Karpas-422 (cell line): ENCODE results near the gene NFXL1. TPM values are rescaled to one million over a fixed set of nuclear protein-coding genes. Genes with fewer than 3 reads are reported as not detected.

Experiments used
- DNase-seq: peaks from one replicate; pipeline ENCODE4 v3.0.0-alpha.2; 2015
- H2AFZ ChIP-seq: fragments of 200-600 bp; sonication (generic); 2 replicates; pipeline ENCODE4 v1.6.1; 2014; ENCODE audit warnings: antibody characterized with exemption, low read length, mixed read lengths
- H3K27ac ChIP-seq: fragments of 200-600 bp; sonication (generic); 2 replicates; pipeline ENCODE4 v1.5.1; 2014; ENCODE audit warnings: mild to moderate bottlenecking, low read length, moderate library complexity
- H3K27me3 ChIP-seq: fragments of 200-600 bp; sonication (generic); 2 replicates; pipeline ENCODE4 v1.6.1; 2014; ENCODE audit warnings: low read length, mixed read lengths
- H3K36me3 ChIP-seq: fragments of 200-600 bp; sonication (generic); 2 replicates; pipeline ENCODE4 v1.6.1; 2014; ENCODE audit warnings: low read length, mixed read lengths; ENCODE audit not compliant: insufficient read depth
- H3K4me1 ChIP-seq: fragments of 200-600 bp; sonication (generic); 2 replicates; pipeline ENCODE4 v1.6.1; 2014; ENCODE audit warnings: mild to moderate bottlenecking, low read length, mixed read lengths
- H3K4me2 ChIP-seq: fragments of 200-600 bp; sonication (generic); 2 replicates; pipeline ENCODE4 v1.6.1; 2014; ENCODE audit warnings: low read length, low read depth, mild to moderate bottlenecking; ENCODE audit not compliant: poor library complexity, severe bottlenecking
- H3K4me3 ChIP-seq: fragments of 200-600 bp; sonication (generic); 2 replicates; pipeline ENCODE4 v1.5.1; 2014; ENCODE audit warnings: mild to moderate bottlenecking, antibody characterized with exemption, low read length, mixed read lengths
- H3K79me2 ChIP-seq: fragments of 200-600 bp; sonication (generic); 2 replicates; pipeline ENCODE4 v1.6.1; 2014; ENCODE audit warnings: mild to moderate bottlenecking, low read length, mixed read lengths
- H3K9ac ChIP-seq: fragments of 200-600 bp; sonication (generic); 2 replicates; pipeline ENCODE4 v1.6.0; 2014; ENCODE audit warnings: low read length
- H3K9me2 ChIP-seq: fragments of 200-600 bp; sonication (generic), shearing (Covaris generic); replicated peaks from 2 replicates; pipeline ENCODE4 v1.6.0; 2014; ENCODE audit warnings: mild to moderate bottlenecking, low read length, moderate library complexity; ENCODE audit not compliant: insufficient read depth
- H3K9me3 ChIP-seq: fragments of 300-700, 200-600 bp; sonication (generic); 2 replicates; pipeline ENCODE4 v1.6.1; 2014; ENCODE audit warnings: low read length, mixed read lengths
- H4K20me1 ChIP-seq: fragments of 200-600 bp; sonication (generic); 2 replicates; pipeline ENCODE4 v1.6.1; 2014; ENCODE audit warnings: mild to moderate bottlenecking, antibody characterized with exemption, low read length, low read depth; ENCODE audit not compliant: insufficient read depth
- total RNA-seq: library from RNA; depleted of rRNA; stranded (reverse); fragments of >200 nt; shearing (Covaris generic); gene quantifications from 2 replicates; pipeline ENCODE4 v1.2.3, GENCODE V29; 2014; ENCODE audit warnings: low replicate concordance

The NFXL1 gene
- total RNA-seq, 1 experiment from 2014 or later = 41.1 TPM

DNA sequence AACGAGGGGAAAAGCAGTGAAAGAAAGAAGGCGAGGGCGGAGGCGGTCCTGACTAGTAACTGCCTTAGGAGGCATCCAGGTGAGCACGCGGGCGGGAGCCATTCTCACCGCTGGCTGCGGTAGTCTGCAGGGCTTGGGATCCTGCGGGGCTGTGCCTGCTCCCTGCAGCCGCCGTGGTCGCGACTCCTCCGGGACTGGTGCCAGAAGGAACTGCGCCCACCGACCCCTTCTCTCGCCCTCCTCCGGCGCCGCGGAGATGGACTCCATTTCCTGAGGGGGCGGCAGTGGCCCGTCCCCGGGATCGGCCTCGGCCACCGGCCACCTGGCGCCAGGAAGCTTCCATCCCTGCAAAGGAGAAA is 543 bp downstream of the NFXL1 start:
- Histone ChIP-seq H3K4me2 (peak overlapping the region; percentile 96), H3K79me2 (peaks cover 50% of the 10 kb centered on the region), H2AFZ (peak overlapping the region; percentile 65; the same call in 1 of the 2 replicates), H3K9me2 (no peaks in the 10 kb centered on the region), H3K36me3 (peaks cover 21% of the 10 kb centered on the region), H3K4me1 (peaks cover 49% of the 10 kb centered on the region), H3K27ac (peak overlapping the region; percentile 71), H4K20me1 (no peaks in the 10 kb centered on the region), H3K27me3 (no peaks in the 10 kb centered on the region), H3K9ac (peak overlapping the region; percentile 82), H3K4me3 (peak overlapping the region; percentile 77), H3K9me3 (no peaks in the 10 kb centered on the region)
- peak; percentile 70 for DNase-seq

DNA sequence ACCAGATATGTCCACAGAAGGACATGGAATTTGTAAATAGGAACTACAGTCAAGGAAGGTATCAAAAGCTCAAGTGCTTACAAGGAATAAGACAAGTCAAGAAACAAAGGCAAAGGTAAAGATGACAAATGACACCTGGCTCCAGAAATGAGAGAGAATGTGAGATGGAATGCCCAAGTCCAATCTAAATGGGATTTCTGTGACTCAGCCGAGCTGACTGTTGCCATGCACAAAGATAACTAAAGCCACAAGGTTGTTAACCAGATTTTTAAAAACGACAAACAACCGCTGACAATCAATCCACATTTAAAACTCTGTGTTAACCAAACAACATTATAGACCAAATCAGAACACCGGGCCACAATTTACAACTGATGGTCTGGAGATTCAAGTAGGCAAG is 1.1 kb downstream of the NFXL1 start:
- H3K79me2 ChIP-seq = peaks cover 55% of the 10 kb centered on the region
- H3K9me3 ChIP-seq = no peaks in the 10 kb centered on the region
- no peaks in the 10 kb centered on the region for H4K20me1 ChIP-seq
- H2AFZ ChIP-seq = 0 out of 2 replicates have a peak overlapping the region, but pooled peaks have one; percentile 65
- H3K4me1 ChIP-seq = peaks cover 52% of the 10 kb centered on the region
- peak; percentile 46 for DNase-seq
- peak overlapping the region; percentile 82 for H3K9ac ChIP-seq
- peak overlapping the region; percentile 96 for H3K4me2 ChIP-seq
- no peaks in the 10 kb centered on the region for H3K27me3 ChIP-seq
- peaks cover 22% of the 10 kb centered on the region for H3K36me3 ChIP-seq
- peak overlapping the region; percentile 77 for H3K4me3 ChIP-seq
- H3K9me2 ChIP-seq = no peaks in the 10 kb centered on the region
- peak overlapping the region; percentile 71 for H3K27ac ChIP-seq

DNA sequence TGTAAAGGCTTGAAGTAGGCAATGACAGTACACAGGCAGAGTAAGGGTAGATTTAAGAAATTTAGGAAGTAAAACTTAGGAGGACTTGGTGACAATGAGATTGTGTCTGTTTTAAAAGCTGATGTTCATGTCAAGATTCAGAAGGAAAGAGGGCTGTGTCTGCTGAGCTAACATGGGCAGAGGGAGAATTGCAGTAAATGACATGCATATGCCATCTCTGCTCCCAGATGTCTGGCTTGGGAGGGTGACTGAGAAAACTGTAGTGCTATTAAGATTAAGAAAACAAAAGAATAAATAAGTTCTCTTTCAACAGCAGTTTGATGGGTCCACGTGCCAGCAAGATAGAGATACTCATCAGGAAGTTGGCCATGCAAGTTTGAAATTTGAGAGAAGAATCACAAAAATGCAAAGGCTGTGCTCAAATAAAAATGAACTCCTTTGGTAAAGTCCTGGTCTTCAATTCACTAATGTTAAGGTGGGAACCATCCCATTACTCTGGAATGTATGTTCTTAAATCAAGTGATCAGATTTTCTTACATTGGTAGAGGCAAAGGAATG is 7.2 kb downstream of the NFXL1 start:
- H3K4me1 ChIP-seq = peaks cover 61% of the 10 kb centered on the region
- peaks cover 68% of the 10 kb centered on the region for H3K36me3 ChIP-seq
- 0 out of 2 replicates have a peak overlapping the region, but pooled peaks have one; percentile 6 for H3K9ac ChIP-seq
- peak overlapping the region; percentile 74 for H3K27ac ChIP-seq
- H3K4me2 ChIP-seq = peak overlapping the region; percentile 51
- no peaks in the 10 kb centered on the region for H4K20me1 ChIP-seq
- H3K79me2 ChIP-seq = peaks cover 88% of the 10 kb centered on the region
- H2AFZ ChIP-seq = no peak overlapping the region
- DNase-seq = no peak
- H3K9me3 ChIP-seq = no peaks in the 10 kb centered on the region
- H3K27me3 ChIP-seq = no peaks in the 10 kb centered on the region
- no peak overlapping the region for H3K4me3 ChIP-seq
- H3K9me2 ChIP-seq = no peaks in the 10 kb centered on the region

DNA sequence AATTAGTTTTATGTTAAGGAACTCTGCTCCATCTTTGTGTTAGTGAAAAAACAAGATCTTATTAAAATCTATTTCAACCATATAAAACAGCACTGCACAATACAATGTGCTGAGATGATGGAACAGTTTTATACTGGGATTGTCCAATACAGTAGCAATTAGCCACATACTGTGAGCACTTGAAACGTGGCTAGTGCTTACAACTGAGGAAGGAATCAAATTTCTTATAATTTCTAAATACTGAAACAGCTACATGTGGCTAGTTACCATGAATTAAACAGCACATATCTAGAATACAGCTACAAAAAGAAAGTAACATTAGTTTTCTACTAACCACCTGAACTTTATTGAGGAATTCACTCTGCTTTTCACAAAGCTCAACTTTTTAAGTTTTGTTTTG is 14.7 kb downstream of the NFXL1 start:
- peaks cover 78% of the 10 kb centered on the region for H3K36me3 ChIP-seq
- no peak for DNase-seq

DNA sequence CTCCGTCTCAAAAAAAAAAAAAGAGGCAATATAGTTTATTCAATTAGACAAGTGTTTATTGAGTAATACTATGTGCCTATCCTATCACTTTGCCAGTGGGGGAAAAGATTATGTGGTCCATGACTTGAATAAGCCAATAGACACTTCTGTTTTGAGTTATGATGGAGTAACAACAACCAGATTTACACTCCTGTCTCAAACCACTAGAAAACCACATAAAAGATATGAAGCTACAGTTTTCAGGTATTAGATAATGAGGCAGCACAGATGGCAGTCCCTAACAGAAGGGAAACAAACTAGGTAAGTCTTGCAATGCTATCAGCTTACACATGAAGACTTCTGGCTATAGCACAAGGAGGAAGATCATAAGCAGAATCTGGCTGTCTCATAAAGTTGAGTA is 22.5 kb downstream of the NFXL1 start:
- H3K36me3 ChIP-seq = peaks cover 89% of the 10 kb centered on the region
- DNase-seq = no peak
- no peaks in the 10 kb centered on the region for H4K20me1 ChIP-seq
- no peaks in the 10 kb centered on the region for H3K27me3 ChIP-seq
- no peaks in the 10 kb centered on the region for H3K9me2 ChIP-seq
- no peak overlapping the region for H3K4me3 ChIP-seq
- no peaks in the 10 kb centered on the region for H3K4me1 ChIP-seq
- no peak overlapping the region for H3K9ac ChIP-seq
- no peak overlapping the region for H2AFZ ChIP-seq
- no peak overlapping the region for H3K4me2 ChIP-seq
- no peaks in the 10 kb centered on the region for H3K9me3 ChIP-seq
- H3K27ac ChIP-seq = no peak overlapping the region
- H3K79me2 ChIP-seq = peaks cover 60% of the 10 kb centered on the region

More for the DNA sequence above, 14.7 kb downstream of the NFXL1 start:
- Histone ChIP-seq H3K9me2 (no peaks in the 10 kb centered on the region), H4K20me1 (no peaks in the 10 kb centered on the region), H3K4me3 (no peak overlapping the region), H3K27me3 (no peaks in the 10 kb centered on the region), H3K27ac (no peak overlapping the region), H2AFZ (no peak overlapping the region), H3K4me2 (no peak overlapping the region), H3K9me3 (no peaks in the 10 kb centered on the region), H3K9ac (no peak overlapping the region), H3K4me1 (no peaks in the 10 kb centered on the region; the same call in 1 of the 2 replicates), H3K79me2 (peaks cover 63% of the 10 kb centered on the region)

DNA sequence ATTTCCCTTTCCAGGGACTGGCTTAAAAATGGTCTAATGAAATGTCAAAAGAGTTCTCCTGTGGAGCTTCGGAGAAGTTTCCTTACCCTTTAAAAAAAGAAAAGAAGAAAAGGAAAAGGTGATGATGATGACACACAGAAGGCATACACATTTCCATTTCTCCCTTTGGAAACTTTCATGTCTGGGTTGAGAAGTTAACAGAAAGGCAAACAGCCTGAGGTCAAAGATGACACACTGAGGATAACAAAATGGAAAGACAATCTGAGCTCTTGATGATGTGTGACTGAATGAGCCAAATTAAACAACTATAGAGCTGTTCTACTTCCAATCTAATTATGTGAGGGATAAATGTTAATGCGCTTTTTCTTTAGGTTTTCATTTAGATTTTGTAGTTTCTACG is 32.2 kb downstream of the NFXL1 start:
- no peaks in the 10 kb centered on the region for H3K27me3 ChIP-seq
- DNase-seq = no peak
- no peak overlapping the region for H3K4me3 ChIP-seq
- H4K20me1 ChIP-seq = no peaks in the 10 kb centered on the region
- H3K4me1 ChIP-seq = no peaks in the 10 kb centered on the region
- H3K27ac ChIP-seq = no peak overlapping the region
- H3K9ac ChIP-seq = no peak overlapping the region
- H3K9me2 ChIP-seq = no peaks in the 10 kb centered on the region
- peaks cover 80% of the 10 kb centered on the region for H3K36me3 ChIP-seq
- no peak overlapping the region for H2AFZ ChIP-seq
- H3K9me3 ChIP-seq = no peaks in the 10 kb centered on the region
- peaks cover 38% of the 10 kb centered on the region for H3K79me2 ChIP-seq
- no peak overlapping the region for H3K4me2 ChIP-seq

DNA sequence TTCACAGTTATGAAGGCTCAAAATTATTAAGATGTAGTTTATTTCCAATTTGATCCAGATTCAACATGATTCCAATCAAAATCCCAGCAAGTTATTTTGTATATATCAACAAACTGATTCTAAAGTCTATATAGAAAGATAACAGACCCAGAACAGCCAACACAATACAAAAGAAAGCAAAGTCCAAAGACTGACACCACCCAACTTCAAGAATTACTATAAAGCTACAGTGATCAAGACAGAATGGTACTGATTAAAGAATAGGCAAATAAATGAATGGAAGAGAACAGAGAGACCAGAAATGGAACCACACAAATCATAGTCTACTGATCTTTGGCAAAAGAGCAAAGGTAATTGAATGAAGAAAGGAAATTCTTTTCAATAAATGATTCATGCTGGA is 34.9 kb downstream of the NFXL1 start:
- Histone ChIP-seq H3K9me2 (no peaks in the 10 kb centered on the region), H3K79me2 (peaks cover 63% of the 10 kb centered on the region), H3K9me3 (no peaks in the 10 kb centered on the region), H3K4me3 (no peak overlapping the region), H3K36me3 (peaks cover 93% of the 10 kb centered on the region), H3K4me1 (no peaks in the 10 kb centered on the region), H4K20me1 (no peaks in the 10 kb centered on the region), H3K4me2 (no peak overlapping the region), H3K27ac (no peak overlapping the region), H3K9ac (no peak overlapping the region), H3K27me3 (no peaks in the 10 kb centered on the region), H2AFZ (no peak overlapping the region)
- DNase-seq = no peak

DNA sequence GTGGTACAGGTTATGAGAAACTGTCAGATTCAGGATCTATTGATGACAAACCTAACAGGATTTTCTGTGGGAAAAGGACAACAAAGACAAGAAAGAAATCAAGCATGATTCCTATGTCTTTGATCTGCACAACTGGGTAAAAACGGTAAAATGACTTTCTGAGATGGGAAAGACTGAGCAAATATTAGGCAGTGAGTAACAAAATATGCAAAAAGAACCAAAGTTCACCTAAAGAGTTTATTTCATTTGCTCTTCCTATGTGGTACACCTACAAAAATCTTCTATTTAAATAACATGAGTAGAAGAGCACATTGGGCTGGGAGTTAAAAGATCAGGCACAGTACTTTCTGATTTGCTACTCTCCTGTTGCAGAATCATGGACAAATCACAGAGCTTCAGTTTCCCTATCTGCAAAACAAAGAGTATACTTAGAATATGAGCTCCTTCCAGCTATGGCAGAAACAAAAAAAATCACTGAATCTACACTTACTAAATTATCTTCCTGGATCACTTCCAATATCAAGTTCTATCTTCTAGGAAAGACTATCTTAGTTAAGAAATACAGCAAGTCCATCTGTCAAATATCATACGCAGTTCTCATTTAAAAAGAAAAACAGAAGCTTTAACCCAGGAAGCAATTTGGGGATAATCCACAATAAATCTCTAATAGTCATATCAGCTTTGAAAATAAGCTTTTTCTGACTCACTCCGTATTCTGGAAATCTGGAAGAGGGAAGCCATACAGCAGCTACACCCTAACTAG is 37.4 kb downstream of the NFXL1 start:
- H3K27ac ChIP-seq = no peak overlapping the region
- H3K79me2 ChIP-seq = peaks cover 72% of the 10 kb centered on the region
- no peaks in the 10 kb centered on the region for H3K4me1 ChIP-seq
- H3K9me3 ChIP-seq = no peaks in the 10 kb centered on the region; the same call in 1 of the 2 replicates
- H3K4me2 ChIP-seq = no peak overlapping the region
- H3K4me3 ChIP-seq = no peak overlapping the region
- no peaks in the 10 kb centered on the region for H3K27me3 ChIP-seq
- H2AFZ ChIP-seq = no peak overlapping the region
- no peaks in the 10 kb centered on the region for H4K20me1 ChIP-seq
- peaks cover 89% of the 10 kb centered on the region for H3K36me3 ChIP-seq
- no peak overlapping the region for H3K9ac ChIP-seq
- DNase-seq = no peak
- no peaks in the 10 kb centered on the region for H3K9me2 ChIP-seq
